ENCODE results near the gene HOXA11.

The HOXA11 gene

DNA sequence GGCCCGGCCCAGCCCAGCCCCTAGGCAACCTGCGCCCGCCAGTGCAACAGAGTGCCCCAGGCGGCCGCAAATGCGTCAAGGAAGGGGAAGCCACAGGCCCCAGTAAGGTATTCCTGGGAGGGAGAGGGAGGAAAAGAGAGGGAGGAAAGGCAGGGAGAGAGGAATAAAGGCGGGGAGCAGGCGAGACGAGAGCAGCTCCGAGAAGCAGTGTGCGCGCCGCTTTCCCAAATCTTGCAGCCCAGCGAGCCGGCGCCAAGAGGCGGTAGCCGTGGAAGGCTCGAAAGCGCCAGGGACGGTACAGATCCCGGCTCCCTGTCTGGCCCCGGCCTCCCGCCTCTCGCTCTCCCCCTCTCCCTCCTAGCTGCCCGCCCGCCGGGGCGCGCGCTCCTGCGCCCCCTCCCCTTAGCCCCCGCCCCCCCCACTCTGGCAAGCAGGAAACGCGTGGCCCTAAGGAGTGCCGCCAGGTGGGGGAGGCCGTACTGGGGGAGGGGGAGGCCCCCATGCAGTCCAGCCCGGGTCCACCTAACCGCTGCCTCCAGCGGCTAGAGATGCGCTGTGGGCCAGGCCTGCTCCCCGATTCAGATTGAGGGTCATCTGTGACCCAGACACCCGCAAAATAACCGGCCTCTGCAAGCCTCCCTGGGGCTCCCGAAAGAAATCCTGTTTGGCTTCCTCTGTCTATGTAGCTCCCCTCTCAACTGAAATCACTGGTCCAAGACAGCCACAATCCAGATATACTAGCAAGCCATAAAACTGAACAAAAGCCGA lies 15.2 kb downstream of the HOXA11 start:
- DNase-seq (ENCODE audit: low spot score): no peak

DNA sequence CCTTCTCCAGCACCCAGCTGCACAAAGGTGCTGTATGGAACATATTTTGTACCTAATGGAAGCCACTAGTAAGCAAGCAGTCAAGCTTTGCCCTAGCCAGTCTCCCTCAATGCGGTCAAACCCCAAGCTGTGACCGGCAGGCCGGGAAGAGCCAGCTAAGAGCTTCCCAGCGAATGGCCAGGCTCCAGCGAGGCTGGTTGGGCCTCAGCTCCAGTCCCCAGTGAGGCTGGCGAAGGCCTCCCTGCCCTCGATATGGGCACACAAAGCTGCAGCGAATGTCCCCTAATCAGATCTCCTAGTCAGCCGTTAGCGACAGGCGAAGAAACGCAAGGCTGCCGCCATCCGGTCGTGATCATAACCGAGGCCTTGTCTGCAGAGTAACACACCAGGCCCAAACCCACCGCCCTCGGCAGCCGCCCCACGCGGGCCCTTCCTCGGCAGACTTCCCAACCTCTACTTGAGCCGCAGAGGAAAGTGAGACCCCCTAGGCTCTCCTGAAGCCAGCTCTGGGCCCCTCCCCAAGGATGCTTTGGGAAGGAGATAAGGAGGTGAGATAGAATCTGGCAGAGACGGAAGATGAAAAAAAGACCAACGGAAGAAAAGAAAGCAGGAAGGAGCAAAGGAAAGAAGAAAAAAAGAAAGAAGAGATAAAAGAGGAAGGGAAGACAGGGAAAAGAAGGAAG lies 16.6 kb downstream of the HOXA11 start:
- no peak for DNase-seq (ENCODE audit: low spot score)

- DNase-seq (ENCODE audit: low spot score): no peak
Measured at GRCh38 chr7:27167916-27168264, 17.1 kb downstream of the HOXA11 start.

DNA sequence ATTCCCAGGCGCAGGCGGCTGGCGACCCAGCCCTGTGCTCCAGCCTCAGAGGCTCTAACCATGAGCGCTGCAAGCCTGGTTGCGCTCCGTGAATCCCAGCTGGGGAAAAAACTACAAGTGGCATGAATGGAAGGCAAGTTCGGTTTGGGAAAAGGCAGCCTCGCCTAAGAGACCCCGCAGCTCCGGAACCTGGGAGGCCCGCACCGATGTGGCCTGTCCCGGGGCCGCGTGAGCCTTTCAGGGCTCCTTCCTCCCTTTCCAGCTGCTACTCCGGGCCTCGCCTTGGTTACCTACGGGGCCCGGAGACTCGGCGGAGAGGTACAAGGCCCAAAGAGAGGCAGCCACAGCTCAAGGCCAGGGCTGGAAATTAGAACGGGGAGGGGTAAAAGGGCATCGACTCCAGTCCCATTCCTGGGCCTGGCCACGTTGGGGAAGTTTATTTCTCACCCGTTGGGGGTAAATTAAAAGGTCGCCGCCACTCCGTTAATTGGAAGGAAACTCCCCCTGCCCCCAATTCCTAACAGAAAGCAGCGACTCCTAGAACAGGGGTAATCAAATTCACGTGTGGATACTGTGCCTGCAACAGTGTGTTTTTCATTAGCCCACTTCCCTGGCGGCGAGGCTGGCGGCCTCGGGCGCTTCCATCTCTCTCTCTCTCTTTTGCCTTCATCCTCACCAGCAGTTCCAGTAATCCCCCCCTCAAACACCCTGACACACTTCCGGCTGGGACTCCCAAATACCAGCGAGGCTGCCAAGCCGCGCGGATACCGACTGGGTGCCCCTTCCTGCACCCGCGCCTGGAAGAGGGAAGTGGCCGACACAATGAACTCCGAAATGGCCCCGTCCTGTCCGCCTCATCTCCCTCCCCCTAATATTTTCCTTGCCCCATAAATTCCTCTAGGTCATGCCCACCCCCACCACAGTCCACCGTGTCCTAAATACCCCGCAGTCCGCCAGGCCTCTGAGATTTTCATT lies 18.2 kb downstream of the HOXA11 start:
- no peak for DNase-seq (ENCODE audit: low spot score)

- no peak for DNase-seq (ENCODE audit: low spot score)
Measured at GRCh38 chr7:27165996-27166530, 19.0 kb downstream of the HOXA11 start.

DNA sequence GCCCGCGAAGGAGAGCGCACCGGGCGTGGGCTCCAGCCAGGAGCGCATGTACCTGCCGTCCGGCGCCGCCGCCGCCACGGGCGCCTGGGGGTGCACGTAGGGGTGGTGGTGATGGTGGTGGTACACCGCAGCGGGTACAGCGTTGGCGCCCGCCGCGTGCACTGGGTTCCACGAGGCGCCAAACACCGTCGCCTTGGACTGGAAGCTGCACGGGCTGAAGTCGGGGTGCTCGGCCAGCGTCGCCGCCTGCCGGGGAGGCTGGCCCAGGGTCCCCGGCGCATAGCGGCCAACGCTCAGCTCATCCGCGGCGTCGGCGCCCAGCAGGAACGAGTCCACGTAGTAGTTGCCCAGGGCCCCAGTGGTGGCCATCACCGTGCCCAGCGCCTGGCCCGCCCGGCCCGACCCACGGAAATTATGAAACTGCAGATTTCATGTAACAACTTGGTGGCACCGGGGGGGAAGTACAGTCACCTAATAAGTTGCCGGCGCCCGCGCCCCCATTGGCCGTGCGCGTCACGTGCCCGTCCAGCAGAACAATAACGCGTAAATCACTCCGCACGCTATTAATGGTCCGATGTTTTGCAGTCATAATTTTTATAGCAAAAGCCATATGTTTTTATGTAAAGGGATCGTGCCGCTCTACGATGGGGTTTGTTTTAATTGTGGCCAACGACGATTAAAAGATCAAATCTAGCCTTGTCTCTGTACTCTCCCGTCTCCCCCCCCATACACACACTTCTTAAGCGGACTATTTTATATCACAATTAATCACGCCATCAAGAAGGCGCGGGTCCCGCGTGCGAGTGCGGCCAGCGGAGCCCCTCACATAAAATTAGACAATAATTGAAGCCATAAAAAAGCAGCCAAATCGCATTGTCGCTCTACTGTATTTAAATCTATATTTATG lies 19.7 kb downstream of the HOXA11 start, which contains the start of gene HOXA9:
Gene HOXA9, minus strand, starts transcription at position 449 of the 907 bp plus-strand sequence. Its CDS starts 80 bp downstream, at position 369.
- no peak for DNase-seq (ENCODE audit: low spot score)

DNA sequence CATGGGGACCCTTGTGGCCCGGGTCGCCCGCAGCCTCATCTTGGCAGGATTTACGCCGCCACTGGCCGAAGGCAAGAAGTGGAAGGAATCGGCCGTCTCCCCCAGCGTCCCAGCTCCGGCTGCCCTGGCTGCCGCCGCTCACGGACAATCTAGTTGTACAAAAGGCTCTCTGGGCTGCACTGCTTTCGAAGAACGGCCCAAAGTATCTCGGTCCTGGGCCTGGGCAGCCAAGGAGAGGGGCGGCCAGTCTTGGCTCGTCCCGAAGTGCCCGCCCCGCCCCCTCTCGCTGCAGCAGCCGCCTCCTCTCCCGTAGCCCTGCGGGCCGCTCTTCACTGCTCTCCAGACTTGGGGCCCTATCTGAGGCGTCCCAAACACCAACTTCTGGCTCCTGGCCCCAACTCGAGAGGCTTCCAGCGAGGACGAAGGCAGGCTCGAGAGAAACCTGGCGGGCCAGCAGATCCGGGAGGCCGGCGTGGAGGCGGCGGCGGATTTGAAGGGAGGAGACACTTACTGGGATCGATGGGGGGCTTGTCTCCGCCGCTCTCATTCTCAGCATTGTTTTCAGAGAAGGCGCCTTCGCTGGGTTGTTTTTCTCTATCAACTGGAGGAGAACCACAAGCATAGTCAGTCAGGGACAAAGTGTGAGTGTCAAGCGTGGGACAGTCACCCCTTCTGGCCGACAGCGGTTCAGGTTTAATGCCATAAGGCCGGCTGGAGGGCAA lies 20.5 kb downstream of the HOXA11 start:
- DNase-seq (ENCODE audit: low spot score): no peak

GRCh38 chr7:27164045-27164366 lies 21.0 kb downstream of the HOXA11 start:
- DNase-seq (ENCODE audit: low spot score): no peak

DNA sequence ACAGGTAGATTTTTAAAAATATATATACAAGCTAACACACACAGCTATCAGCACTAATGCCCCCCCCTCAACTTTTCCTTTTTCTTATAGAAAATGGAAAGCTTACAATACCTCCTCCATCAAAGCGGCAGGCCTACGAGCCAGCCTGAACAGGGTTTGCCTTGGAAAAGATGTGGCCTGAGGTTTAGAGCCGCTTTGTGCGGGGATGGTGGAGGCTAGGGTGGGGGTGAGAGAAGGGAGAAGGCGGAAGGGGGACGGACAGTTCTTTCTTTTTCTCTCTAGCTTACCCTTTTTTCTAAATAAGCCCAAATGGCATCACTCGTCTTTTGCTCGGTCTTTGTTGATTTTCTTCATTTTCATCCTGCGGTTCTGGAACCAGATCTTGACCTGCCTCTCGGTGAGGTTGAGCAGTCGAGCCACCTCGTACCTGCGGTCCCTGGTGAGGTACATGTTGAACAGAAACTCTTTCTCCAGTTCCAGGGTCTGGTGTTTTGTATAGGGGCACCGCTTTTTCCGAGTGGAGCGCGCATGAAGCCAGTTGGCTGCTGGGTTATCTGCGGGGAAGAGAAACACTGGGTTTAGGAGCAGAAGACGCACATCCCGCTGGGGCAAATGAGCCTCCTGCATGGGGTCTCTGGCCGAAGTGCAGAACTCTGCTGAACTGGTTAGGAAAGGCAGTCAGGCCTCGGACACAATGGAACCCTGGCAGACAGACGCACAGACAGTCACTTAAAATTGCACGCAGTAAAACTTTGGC lies 21.6 kb downstream of the HOXA11 start:
- DNase-seq (ENCODE audit: low spot score): no peak

GRCh38 chr7:27162561-27163287 lies 22.3 kb downstream of the HOXA11 start:
- no peak for DNase-seq (ENCODE audit: low spot score)

DNA sequence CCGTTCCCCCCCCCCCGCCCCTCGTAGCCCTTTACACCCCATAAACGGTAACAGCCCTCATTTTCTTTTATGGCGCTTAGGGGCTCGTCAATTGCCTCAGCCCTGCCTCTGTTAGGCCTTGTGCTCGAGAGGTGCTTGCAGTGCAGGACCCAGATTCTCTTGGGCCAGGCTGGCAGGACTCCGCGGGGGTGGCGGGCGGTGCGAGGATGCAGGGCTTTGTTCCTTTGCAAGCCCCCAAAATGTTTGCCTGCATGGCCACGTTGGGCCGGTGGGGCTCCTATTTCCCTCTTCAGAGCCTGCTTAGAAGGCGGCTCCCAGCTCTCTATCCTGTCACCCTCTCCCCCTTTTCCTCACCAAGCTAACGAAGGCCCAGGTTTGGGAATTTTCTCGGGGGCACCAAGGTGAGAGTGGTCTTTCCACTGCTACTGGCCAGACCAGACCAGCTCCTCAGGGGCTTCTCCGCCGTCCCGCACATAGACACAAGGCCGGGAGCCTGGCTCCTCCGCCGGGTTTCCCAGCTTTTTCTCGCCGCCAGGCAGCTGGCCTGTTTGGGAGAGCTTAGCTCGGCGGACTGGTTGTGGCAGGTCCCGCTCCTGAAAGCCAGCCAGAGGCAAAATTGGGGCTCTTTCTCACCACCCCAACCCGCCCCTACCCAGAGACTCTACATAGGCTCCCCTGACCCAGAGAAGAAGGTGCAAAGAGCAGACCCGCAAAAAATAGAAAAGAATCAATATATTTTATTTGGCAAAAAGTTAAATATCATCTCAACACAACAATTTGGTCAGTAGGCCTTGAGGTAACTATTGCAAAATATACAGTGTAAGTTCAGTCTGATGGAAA lies 23.1 kb downstream of the HOXA11 start:
- DNase-seq (ENCODE audit: low spot score): no peak

DNA sequence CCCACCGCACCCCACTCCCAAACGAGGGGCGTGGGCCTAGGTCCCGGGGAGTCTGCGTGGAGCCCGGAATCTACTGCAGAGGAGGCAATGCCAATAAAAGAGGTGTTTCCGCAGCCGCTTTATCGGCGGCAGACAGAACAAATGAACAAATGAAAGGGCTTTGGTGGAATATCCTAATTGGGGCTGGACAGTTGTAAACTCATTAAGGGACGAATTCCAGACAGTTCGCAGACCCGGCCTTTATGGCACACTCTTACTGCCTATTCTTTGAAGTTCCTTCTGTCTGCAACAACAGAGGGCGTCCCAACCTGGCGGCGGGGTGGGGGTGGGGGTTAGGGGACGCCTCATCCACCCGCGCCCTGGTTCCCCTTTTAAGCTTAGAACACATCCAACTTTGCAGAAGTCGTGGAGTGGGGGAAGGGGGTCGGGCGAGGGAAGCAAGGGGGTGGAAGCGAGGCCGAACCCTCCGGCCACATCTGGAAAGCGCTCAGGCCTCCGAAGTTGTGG lies 23.8 kb downstream of the HOXA11 start:
- no peak for DNase-seq (ENCODE audit: low spot score)

- DNase-seq (ENCODE audit: low spot score): peak; percentile 96
Measured at GRCh38 chr7:27160546-27161213, 24.4 kb downstream of the HOXA11 start.

- DNase-seq (ENCODE audit: low spot score): no peak
Measured at GRCh38 chr7:27160145-27160545, 24.9 kb downstream of the HOXA11 start.

DNA sequence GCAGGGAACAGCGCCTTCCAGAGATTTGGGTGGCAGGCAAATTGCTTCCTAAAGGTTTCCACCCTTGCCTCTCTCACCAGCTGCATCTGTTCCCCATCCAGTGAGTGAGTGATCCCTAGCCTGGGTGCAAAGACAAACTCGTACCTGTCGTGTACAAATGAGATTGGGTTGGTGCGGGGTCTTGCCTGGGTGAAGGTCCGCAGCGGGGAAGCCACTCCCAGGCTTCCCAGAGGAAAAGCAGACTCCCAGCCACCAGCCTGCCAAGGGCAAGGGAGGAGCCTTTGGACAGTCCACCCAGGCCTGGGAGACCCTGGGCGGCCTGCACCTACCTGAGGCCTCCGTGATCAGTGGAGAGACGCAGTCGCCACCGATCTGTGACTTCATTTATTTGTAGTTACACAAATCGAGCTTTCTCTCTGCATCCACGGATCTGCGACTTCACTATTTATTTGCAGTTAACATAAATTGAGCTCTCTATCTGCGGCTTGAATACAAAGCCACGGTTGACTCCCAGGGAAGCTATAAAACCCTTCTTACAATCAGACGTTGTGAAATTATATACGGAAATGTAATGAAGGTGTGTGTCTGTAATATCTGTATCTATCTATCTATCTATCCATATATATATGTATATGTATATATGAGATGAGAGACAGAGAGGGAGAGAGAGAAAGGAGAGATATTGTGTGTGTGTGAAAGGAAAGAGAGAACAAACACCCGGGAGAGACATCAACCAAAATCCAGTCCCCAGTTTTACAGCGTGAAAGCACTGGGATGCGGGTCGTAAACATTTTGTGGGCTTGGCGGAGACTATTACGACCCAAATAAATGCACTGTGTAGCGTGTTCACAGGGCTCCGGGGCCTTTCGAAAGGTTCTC lies 25.5 kb downstream of the HOXA11 start:
- DNase-seq (ENCODE audit: low spot score): no peak

All from HuH-7.5 (cell line).